Left renal cortex interstitium (tissue), 4 donors: Measurements from ENCODE around the gene FANCE. TPM values are rescaled to one million over a fixed set of nuclear protein-coding genes. Genes with fewer than 3 reads are reported as not detected.
A peak's percentile ranks its signal among the peaks of the same experiment; 100 is the strongest.

Experiments
- DNase-seq, 4 donors: peaks; one replicate each; pipeline ENCODE4 v3.0.0-alpha.2; 2013; ENCODE audit warnings: low read depth in 4 of 4, low spot score in 2 of 4, missing footprints in 1 of 4
- polyA plus RNA-seq, 4 donors: library from polyadenylated mRNA; unstranded; fragments of 120-200 nt; gene quantifications; one replicate each; pipeline ENCODE4 v1.2.1, GENCODE V29; 2013; ENCODE audit not compliant: insufficient read length in 4 of 4

Gene FANCE
- 10 to 100 TPM in 3 of 4 donors, 1 to 10 TPM in 1; 9.6 to 12.4 (median 11.3) TPM for polyA plus RNA-seq

DNA sequence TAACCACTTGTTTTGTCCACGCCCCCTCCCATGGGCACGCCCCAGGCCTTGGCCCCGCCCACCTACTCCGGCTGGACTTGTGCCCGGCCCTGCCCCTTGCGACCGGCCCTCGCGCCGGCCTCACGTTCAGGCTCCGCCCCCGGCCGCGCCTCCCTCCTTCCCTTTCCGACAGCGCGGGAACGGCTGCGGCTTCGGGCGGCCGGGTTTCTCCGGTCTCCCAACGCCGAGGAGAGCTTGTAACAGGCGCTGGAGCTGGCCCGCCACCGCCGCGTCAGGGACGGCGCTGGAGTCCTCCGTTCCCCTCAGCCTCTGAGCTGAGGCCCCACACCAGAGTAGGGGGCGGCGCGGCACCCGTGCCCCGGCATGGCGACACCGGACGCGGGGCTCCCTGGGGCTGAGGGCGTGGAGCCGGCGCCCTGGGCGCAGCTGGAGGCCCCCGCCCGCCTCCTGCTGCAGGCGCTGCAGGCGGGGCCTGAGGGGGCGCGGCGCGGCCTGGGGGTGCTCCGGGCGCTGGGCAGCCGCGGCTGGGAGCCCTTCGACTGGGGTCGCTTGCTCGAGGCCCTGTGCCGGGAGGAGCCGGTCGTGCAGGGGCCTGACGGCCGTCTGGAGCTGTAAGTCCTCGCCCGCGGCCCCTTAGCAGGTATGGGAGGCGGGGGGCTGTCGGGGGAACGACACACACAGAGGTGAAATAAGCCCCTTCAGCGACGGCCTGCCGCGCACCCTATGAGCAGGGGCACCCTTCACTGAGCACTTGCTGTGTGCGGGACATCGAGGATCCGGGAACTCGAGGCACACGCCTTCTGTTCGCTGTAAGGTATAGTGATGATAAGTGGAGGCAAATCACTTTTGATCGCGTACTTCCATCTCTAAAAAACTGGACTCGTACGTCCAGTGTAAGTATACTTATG, at the start of gene FANCE:
Gene FANCE, plus strand, starts transcription at position 156 of the 908 bp plus-strand sequence. Its CDS starts 208 bp downstream, at position 364.
- peak in 3 of 4 donors; percentile 82 to 91 (median 89) for DNase-seq

- no peak for DNase-seq
These were observed 49.3 kb upstream of the FANCE start for GRCh38 chr6:35402856-35403191.

DNA sequence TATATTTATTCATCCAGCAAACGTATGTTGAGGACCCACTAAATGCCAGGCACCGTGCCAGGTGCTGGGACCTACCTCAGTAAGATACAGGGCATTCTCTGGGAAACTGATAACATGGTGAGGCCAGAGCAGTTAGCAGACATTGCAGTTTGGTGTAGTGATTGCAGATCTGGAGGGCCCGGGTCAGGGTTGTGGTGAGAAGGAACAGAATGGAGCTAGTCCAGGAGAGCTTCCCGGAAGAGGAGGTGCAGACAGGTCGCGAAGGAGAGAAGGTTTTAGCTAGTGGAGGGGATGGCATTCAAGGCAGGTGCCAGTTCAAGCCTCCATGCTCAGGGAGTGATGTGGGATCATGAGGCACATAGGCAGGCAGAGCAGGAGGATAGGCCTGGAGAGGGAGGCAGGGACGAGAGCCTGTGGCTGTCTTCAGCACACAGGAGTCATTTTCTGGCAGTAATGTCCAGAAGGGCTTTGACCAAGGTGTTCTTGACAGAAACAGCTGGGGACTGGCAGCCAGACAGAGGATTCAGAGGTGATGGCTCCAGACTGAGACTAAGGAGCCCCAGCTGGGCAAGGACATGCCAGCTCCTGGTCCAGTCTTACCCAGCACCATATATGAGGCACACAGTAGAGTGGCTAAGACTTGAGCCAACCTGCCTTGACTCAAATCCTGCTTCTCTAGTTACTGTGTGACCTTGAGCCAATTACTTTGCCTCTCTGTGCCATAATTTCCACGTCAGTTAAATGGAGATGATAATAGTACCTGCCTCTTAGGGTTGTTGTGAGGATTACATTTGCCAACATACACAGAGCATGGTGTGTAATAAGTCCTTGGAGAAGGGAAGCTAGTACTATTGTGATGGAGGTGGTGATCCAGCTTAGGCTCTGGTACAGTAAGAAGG, 48.3 kb upstream of the FANCE start:
- DNase-seq: no peak

- no peak for DNase-seq
These were observed 45.2 kb upstream of the FANCE start for GRCh38 chr6:35406711-35407485.

GRCh38 chr6:35409245-35409644, 42.9 kb upstream of the FANCE start:
- DNase-seq: no peak

- DNase-seq: no peak
These were observed 42.0 kb upstream of the FANCE start for GRCh38 chr6:35410131-35410530.

- no peak for DNase-seq
These were observed 41.1 kb upstream of the FANCE start for GRCh38 chr6:35411066-35411465.

- DNase-seq: no peak
These were observed 40.0 kb upstream of the FANCE start for GRCh38 chr6:35412102-35412501.

GRCh38 chr6:35413911-35414310, 38.2 kb upstream of the FANCE start:
- DNase-seq: no peak

- peak in 2 of 4 donors; percentile 23 to 27 for DNase-seq
These were observed 36.9 kb upstream of the FANCE start for GRCh38 chr6:35415065-35415891.

DNA sequence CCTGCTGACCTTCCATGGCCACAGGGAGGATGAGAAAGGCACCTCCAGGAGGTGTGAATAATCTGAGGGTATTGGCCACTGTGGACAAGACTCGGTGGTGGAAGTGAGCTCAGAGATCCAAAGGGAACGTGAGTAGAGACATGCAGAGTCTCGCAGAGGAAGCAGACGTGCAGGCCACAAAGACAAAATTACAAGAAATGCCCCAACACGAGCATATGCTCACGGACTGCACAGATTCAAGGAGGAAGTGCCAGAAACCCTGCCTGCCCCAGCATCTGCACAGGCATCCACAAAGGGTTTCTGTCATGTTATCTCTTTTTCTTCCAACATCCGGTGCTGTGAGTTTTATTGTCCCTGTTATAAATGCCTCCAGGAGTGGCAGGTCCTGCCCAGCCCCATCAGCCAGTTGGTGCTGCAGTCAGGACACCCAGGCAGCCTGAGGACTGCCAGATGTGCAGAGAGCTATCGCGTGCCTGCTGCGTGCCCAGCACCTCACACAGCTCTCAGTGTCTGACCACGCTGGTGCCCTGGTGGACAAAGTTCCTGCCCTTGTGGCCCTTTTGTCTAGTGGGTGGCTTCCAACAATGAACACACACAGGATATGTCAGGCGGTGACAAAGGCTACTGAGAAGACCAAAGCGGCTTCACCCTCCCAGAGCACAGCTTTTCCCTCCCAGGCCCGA, 34.0 kb upstream of the FANCE start:
- DNase-seq: no peak

GRCh38 chr6:35419417-35419816, 32.7 kb upstream of the FANCE start:
- DNase-seq: peak in 1 of 4 donors; percentile 41

DNA sequence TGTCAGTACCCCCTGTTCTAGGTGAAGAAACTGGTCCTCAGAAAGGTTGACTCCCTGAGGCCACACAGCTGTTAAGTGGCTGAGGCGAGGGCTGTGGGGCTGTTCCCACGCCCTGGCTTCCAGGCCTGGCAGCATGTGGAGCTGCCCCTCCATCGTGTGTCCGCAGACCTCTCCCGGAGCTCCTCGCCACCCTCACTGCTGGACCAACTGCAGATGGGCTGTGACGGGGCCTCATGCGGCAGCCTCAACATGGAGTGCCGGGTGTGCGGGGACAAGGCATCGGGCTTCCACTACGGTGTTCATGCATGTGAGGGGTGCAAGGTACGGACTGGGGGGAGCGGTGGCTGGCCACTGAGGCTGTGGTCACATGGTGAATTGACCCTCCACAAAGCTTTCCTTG, 32.2 kb upstream of the FANCE start:
- DNase-seq: no peak

- no peak for DNase-seq
These were observed 26.9 kb upstream of the FANCE start for GRCh38 chr6:35425284-35425683.

DNA sequence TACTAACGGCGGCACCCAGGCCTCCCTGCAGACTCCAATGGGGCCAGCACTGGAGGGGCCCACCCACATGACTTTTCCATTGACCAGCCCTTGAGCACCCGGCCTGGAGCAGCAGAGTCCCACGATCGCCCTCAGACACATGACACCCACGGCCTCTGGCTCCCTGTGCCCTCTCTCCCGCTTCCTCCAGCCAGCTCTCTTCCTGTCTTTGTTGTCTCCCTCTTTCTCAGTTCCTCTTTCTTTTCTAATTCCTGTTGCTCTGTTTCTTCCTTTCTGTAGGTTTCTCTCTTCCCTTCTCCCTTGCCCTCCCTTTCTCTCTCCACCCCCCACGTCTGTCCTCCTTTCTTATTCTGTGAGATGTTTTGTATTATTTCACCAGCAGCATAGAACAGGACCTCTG, 26.1 kb upstream of the FANCE start:
- no peak for DNase-seq

DNA sequence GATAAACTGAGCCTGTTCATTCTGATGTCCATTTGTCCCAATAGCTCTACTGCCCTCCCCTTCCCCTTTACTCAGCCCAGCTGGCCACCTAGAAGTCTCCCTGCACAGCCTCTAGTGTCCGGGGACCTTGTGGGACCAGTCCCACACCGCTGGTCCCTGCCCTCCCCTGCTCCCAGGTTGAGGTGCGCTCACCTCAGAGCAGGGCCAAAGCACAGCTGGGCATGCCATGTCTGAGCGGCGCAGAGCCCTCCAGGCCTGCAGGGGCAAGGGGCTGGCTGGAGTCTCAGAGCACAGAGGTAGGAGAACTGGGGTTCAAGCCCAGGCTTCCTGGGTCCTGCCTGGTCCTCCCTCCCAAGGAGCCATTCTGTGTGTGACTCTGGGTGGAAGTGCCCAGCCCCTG, 24.7 kb upstream of the FANCE start:
- no peak for DNase-seq

DNA sequence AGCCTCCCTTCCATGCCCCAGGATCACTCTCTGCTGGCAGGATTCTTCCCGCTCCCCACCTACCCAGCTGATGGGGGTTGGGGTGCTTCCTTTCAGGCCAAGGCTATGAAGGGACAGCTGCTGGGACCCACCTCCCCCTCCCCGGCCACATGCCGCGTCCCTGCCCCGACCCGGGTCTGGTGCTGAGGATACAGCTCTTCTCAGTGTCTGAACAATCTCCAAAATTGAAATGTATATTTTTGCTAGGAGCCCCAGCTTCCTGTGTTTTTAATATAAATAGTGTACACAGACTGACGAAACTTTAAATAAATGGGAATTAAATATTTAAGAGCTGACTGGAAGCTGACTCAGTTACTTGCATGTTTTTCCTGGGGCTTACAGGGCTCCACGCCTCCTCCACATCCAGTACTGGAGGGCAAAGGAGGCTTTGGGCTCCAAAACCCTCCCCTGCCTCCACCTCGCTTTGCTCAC, 24.3 kb upstream of the FANCE start:
- DNase-seq: no peak

- no peak for DNase-seq
These were observed 23.6 kb upstream of the FANCE start for GRCh38 chr6:35428421-35429149.
